SK-N-SH (cell line): ENCODE results near the gene REPS2.

Experiments used
- SMC3 ChIP-seq: IDR thresholded peaks from 2 replicates; pipeline ENCODE4 v1.6.1; 2012; ENCODE audit warnings: low read depth, low read length, improper control_type of control experiment
- TF ChIP-seq, protein P1 (sequence below): fragments of 200-600 bp; sonication (generic); IDR thresholded peaks from 2 replicates; pipeline ENCODE4 v1.6.1; 2017; ENCODE audit warnings: antibody characterized with exemption, mild to moderate bottlenecking, moderate library complexity

DNA sequence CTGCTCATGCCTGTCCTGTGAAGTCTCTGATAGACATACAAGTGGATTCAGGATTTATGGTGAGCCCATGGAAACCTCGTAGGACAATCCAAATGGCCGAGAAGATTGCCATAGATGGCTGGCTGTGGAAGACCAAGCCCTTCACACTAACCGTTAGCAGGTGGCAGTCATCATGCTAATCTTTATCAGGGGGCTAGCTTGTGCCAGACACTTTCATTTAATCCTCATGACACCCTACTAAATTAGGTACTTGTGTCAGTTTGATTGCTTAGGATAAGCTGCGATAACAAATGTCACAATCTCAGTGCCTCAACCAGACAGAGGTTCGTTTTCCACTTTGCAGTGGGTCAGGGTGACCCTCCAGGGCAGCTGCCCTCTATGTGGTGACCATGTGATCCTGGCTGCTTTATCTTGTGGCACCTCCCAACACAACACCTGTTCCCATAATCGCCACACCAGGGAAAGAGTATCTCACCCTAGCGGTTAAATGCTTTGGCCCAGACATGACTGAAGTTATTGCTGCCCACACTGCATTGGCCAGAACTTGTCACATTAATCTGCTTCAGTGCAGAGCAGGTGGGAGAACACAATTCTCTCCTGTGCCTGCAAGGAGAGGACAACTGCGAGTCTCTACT is 60.8 kb downstream of the REPS2 start:
- TF ChIP-seq, protein P1, sequence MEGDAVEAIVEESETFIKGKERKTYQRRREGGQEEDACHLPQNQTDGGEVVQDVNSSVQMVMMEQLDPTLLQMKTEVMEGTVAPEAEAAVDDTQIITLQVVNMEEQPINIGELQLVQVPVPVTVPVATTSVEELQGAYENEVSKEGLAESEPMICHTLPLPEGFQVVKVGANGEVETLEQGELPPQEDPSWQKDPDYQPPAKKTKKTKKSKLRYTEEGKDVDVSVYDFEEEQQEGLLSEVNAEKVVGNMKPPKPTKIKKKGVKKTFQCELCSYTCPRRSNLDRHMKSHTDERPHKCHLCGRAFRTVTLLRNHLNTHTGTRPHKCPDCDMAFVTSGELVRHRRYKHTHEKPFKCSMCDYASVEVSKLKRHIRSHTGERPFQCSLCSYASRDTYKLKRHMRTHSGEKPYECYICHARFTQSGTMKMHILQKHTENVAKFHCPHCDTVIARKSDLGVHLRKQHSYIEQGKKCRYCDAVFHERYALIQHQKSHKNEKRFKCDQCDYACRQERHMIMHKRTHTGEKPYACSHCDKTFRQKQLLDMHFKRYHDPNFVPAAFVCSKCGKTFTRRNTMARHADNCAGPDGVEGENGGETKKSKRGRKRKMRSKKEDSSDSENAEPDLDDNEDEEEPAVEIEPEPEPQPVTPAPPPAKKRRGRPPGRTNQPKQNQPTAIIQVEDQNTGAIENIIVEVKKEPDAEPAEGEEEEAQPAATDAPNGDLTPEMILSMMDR: peak; percentile 53
- TF ChIP-seq SMC3: peak; percentile 49; the same call in 1 of the 2 replicates
